ENCODE results near the gene CHST8. TPM values are rescaled to one million over a fixed set of nuclear protein-coding genes. Genes with fewer than 3 reads are reported as not detected.

Gene CHST8
- total RNA-seq, 2 donors from 2014 or later = 1.6 to 3.8 TPM

- Mint-ChIP-seq H3K27ac (no peak overlapping the region), H3K36me3 (ENCODE audit: low read depth) (no peaks in the 10 kb centered on the region), H3K9me3 (no peaks in the 10 kb centered on the region), H3K4me1 (peaks cover 1% of the 10 kb centered on the region), H3K27me3 (ENCODE audit: insufficient read depth) (no peaks in the 10 kb centered on the region), H3K4me3 (no peak overlapping the region)
- H3K27me3 ChIP-seq (ENCODE audit: control insufficient read depth, insufficient read depth, low read length, poor library complexity, severe bottlenecking) = no peaks in the 10 kb centered on the region
- H3K4me1 ChIP-seq (ENCODE audit: control insufficient read depth, insufficient read depth, low read length) = no peaks in the 10 kb centered on the region
- H3K4me3 ChIP-seq (ENCODE audit: low read length) = no peak overlapping the region
- no peaks in the 10 kb centered on the region for H3K36me3 ChIP-seq (ENCODE audit: control insufficient read depth, insufficient read depth, low read length)
- DNase-seq = no peak
- no peak overlapping the region for H3K9ac ChIP-seq (ENCODE audit: extremely low read depth, low read length, poor library complexity, severe bottlenecking)
- H3K27ac ChIP-seq (ENCODE audit: low read depth, low read length) = no peak overlapping the region
- TF ChIP-seq CTCF (conservative IDR thresholded peaks at IDR 0.05) = no peak
- WGBS, 2 experiments (ENCODE audit: insufficient coverage in 1 of 2, insufficient read length in 1 of 2) = 86 to 95% methylated on average over 1 to 5 of the region's 5 CpGs
- H3K9me3 ChIP-seq (ENCODE audit: control insufficient read depth, low read length) = no peaks in the 10 kb centered on the region
These were observed 38.1 kb downstream of the CHST8 start for GRCh38 chr19:33659835-33660234.

- no peak overlapping the region for H3K4me3 ChIP-seq (ENCODE audit: low read length)
- no peaks in the 10 kb centered on the region for H3K4me1 ChIP-seq (ENCODE audit: control insufficient read depth, insufficient read depth, low read length)
- H3K9ac ChIP-seq (ENCODE audit: extremely low read depth, low read length, poor library complexity, severe bottlenecking) = no peak overlapping the region
- no peaks in the 10 kb centered on the region for H3K36me3 ChIP-seq (ENCODE audit: control insufficient read depth, insufficient read depth, low read length)
- H3K27me3 ChIP-seq (ENCODE audit: control insufficient read depth, insufficient read depth, low read length, poor library complexity, severe bottlenecking) = no peaks in the 10 kb centered on the region
- H3K9me3 ChIP-seq (ENCODE audit: control insufficient read depth, low read length) = no peaks in the 10 kb centered on the region
- no peaks in the 10 kb centered on the region for H3K9me3 Mint-ChIP-seq
- 87 to 93% methylated on average over 8 to 11 of the region's 11 CpGs for WGBS, 2 experiments (ENCODE audit: insufficient coverage in 1 of 2, insufficient read length in 1 of 2)
- no peak overlapping the region for H3K27ac Mint-ChIP-seq
- H3K4me3 Mint-ChIP-seq = no peak overlapping the region
- no peak for DNase-seq
- TF ChIP-seq CTCF (conservative IDR thresholded peaks at IDR 0.05) = no peak
- no peaks in the 10 kb centered on the region for H3K36me3 Mint-ChIP-seq (ENCODE audit: low read depth)
- H3K27me3 Mint-ChIP-seq (ENCODE audit: insufficient read depth) = no peaks in the 10 kb centered on the region
- no peak overlapping the region for H3K27ac ChIP-seq (ENCODE audit: low read depth, low read length)
- peaks cover 1% of the 10 kb centered on the region for H3K4me1 Mint-ChIP-seq
These were observed 38.8 kb downstream of the CHST8 start for GRCh38 chr19:33660410-33661124.

DNA sequence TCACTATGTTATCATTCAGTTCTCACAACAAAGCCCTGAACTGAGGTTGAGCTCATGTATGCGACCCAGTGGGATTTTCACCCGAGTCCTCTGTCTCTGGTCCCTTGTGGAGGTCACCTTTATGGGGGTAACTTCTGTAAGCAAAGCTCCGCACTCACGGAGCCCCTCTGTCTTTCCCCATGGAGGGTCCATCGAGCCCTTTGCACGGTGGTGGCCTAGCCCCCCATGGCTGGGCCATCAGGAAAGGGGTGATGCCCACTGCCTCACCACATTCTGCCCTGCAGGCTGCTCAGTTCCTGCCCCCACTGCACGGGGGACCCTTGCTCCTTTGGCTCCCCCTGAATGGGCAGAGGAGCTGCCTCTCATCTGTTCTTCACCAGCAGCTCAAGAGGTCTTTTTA lies 39.6 kb downstream of the CHST8 start:
- H3K27me3 Mint-ChIP-seq (ENCODE audit: insufficient read depth) = no peaks in the 10 kb centered on the region
- no peak for DNase-seq
- Histone ChIP-seq H3K9me3 (ENCODE audit: control insufficient read depth, low read length) (no peaks in the 10 kb centered on the region), H3K27me3 (ENCODE audit: control insufficient read depth, insufficient read depth, low read length, poor library complexity, severe bottlenecking) (no peaks in the 10 kb centered on the region), H3K27ac (ENCODE audit: low read depth, low read length) (no peak overlapping the region), H3K4me3 (ENCODE audit: low read length) (no peak overlapping the region), H3K9ac (ENCODE audit: extremely low read depth, low read length, poor library complexity, severe bottlenecking) (no peak overlapping the region), H3K4me1 (ENCODE audit: control insufficient read depth, insufficient read depth, low read length) (no peaks in the 10 kb centered on the region), H3K36me3 (ENCODE audit: control insufficient read depth, insufficient read depth, low read length) (no peaks in the 10 kb centered on the region)
- no peaks in the 10 kb centered on the region for H3K36me3 Mint-ChIP-seq (ENCODE audit: low read depth)
- H3K4me1 Mint-ChIP-seq = peaks cover 1% of the 10 kb centered on the region
- WGBS, 2 experiments (ENCODE audit: insufficient coverage in 1 of 2, insufficient read length in 1 of 2) = 93 to 97% methylated on average over 5 to 7 of the region's 7 CpGs
- TF ChIP-seq CTCF (conservative IDR thresholded peaks at IDR 0.05) = no peak
- H3K27ac Mint-ChIP-seq = no peak overlapping the region
- H3K9me3 Mint-ChIP-seq = no peaks in the 10 kb centered on the region
- H3K4me3 Mint-ChIP-seq = no peak overlapping the region

All from endodermal cell (in vitro differentiated cells).